ENCODE measurements around the gene TNFRSF19. TPM values are rescaled to one million over a fixed set of nuclear protein-coding genes. Genes with fewer than 3 reads are reported as not detected.

The TNFRSF19 gene
- total RNA-seq, 1 experiment from 2014 or later = 0.24 TPM

- no peaks in the 10 kb centered on the region for H4K20me1 ChIP-seq (ENCODE audit: insufficient read depth)
- no peaks in the 10 kb centered on the region for H3F3A ChIP-seq (ENCODE audit: insufficient read depth, low read depth)
- intact Hi-C loops (cut with micrococcal nuclease; ENCODE audit: unreplicated experiment) = no loop called here
- H3K36me3 ChIP-seq (ENCODE audit: low read depth) = no peaks in the 10 kb centered on the region
- no peak overlapping the region for H3K4me2 ChIP-seq
- H3K27ac ChIP-seq = no peak overlapping the region
- DNase-seq = no peak
- no peak overlapping the region for H2AFZ ChIP-seq
- no peaks in the 10 kb centered on the region for H3K9me2 ChIP-seq (ENCODE audit: insufficient read depth)
- H3K79me2 ChIP-seq (ENCODE audit: low read depth) = no peaks in the 10 kb centered on the region
- no peak overlapping the region for H3K4me3 ChIP-seq
- TF ChIP-seq CTCF (conservative IDR thresholded peaks at IDR 0.05) (no peak), EZH2 (IDR thresholded peaks at IDR 0.05; ENCODE audit: low read depth) (no peak)
- no TSS peak for BruUV-seq (replicated peaks)
- H3K9me3 ChIP-seq (ENCODE audit: insufficient read depth, low read depth) = peaks cover 4% of the 10 kb centered on the region; the same call in 1 of the 2 replicates
- POLR2A ChIA-PET (ENCODE audit: unreplicated experiment) = no interaction called here
- peaks cover 11% of the 10 kb centered on the region; the same call in 1 of the 2 replicates for H3K27me3 ChIP-seq (ENCODE audit: insufficient read depth, low read depth)
- CTCF ChIA-PET = no interaction called here
- H3K4me1 ChIP-seq (replicated peaks; ENCODE audit: insufficient read depth) = no peaks in the 10 kb centered on the region
Measured at GRCh38 chr13:23684647-23685046, 114.4 kb downstream of the TNFRSF19 start.

- Histone ChIP-seq H2AFZ (no peak overlapping the region), H3K27me3 (ENCODE audit: insufficient read depth, low read depth) (peaks cover 11% of the 10 kb centered on the region; the same call in 1 of the 2 replicates), H4K20me1 (ENCODE audit: insufficient read depth) (no peaks in the 10 kb centered on the region), H3K27ac (no peak overlapping the region), H3K4me2 (no peak overlapping the region), H3K4me1 (replicated peaks; ENCODE audit: insufficient read depth) (no peaks in the 10 kb centered on the region), H3K9me2 (ENCODE audit: insufficient read depth) (no peaks in the 10 kb centered on the region), H3K9me3 (ENCODE audit: insufficient read depth, low read depth) (peaks cover 4% of the 10 kb centered on the region; the same call in 1 of the 2 replicates), H3F3A (ENCODE audit: insufficient read depth, low read depth) (no peaks in the 10 kb centered on the region), H3K36me3 (ENCODE audit: low read depth) (no peaks in the 10 kb centered on the region), H3K79me2 (ENCODE audit: low read depth) (no peaks in the 10 kb centered on the region), H3K4me3 (no peak overlapping the region)
- POLR2A ChIA-PET (ENCODE audit: unreplicated experiment) = no interaction called here
- no TSS peak for BruUV-seq (replicated peaks)
- TF ChIP-seq CTCF (conservative IDR thresholded peaks at IDR 0.05) (no peak), EZH2 (IDR thresholded peaks at IDR 0.05; ENCODE audit: low read depth) (no peak)
- intact Hi-C loops (cut with micrococcal nuclease; ENCODE audit: unreplicated experiment) = no loop called here
- DNase-seq = no peak
- CTCF ChIA-PET = no interaction called here
Measured at GRCh38 chr13:23685416-23685815, 115.2 kb downstream of the TNFRSF19 start.

GRCh38 chr13:23686948-23687347, 116.7 kb downstream of the TNFRSF19 start:
- DNase-seq = no peak
- Histone ChIP-seq H3F3A (ENCODE audit: insufficient read depth, low read depth) (no peaks in the 10 kb centered on the region), H3K4me2 (no peak overlapping the region), H3K27me3 (ENCODE audit: insufficient read depth, low read depth) (peaks cover 11% of the 10 kb centered on the region; the same call in 1 of the 2 replicates), H3K36me3 (ENCODE audit: low read depth) (no peaks in the 10 kb centered on the region), H3K79me2 (ENCODE audit: low read depth) (no peaks in the 10 kb centered on the region), H2AFZ (no peak overlapping the region), H3K27ac (no peak overlapping the region), H3K4me3 (no peak overlapping the region), H3K9me3 (ENCODE audit: insufficient read depth, low read depth) (peaks cover 4% of the 10 kb centered on the region; the same call in 1 of the 2 replicates), H4K20me1 (ENCODE audit: insufficient read depth) (no peaks in the 10 kb centered on the region), H3K4me1 (replicated peaks; ENCODE audit: insufficient read depth) (no peaks in the 10 kb centered on the region), H3K9me2 (ENCODE audit: insufficient read depth) (no peaks in the 10 kb centered on the region)
- intact Hi-C loops (cut with micrococcal nuclease; ENCODE audit: unreplicated experiment) = no loop called here
- BruUV-seq (replicated peaks) = no TSS peak
- TF ChIP-seq EZH2 (IDR thresholded peaks at IDR 0.05; ENCODE audit: low read depth) (no peak), CTCF (conservative IDR thresholded peaks at IDR 0.05) (no peak)
- ChIA-PET POLR2A (ENCODE audit: unreplicated experiment) (no interaction called here), CTCF (no interaction called here)

All from PC-9 (cell line).